Esophagus muscularis mucosa (tissue), 4 donors: Measurements from ENCODE around the gene AFF1. TPM values are rescaled to one million over a fixed set of nuclear protein-coding genes. Genes with fewer than 3 reads are reported as not detected.
A peak's percentile ranks its signal among the peaks of the same experiment; 100 is the strongest.

ENCODE experiments used
- DNase-seq: peaks from one replicate; pipeline ENCODE4 v3.0.0-alpha.2; 2017; ENCODE audit errors: extremely low spot score
- H3K27ac ChIP-seq, 4 donors: fragments of 200-600 bp; sonication (generic); replicated peaks in 1 of 4; 1 replicate in 3 of 4; 2 replicates in 1 of 4; pipeline ENCODE4 v1.5.1; 2016 to 2019; ENCODE audit warnings: mild to moderate bottlenecking in 1 of 4
- H3K27me3 ChIP-seq, 4 donors: fragments of 200-600 bp; sonication (generic); one replicate each; pipeline versions ENCODE4 v1.5.1 to v1.6.0; 2016 to 2019
- H3K36me3 ChIP-seq, 4 donors: fragments of 200-600 bp; sonication (generic); one replicate each; pipeline ENCODE4 v1.5.1; 2016 to 2019
- H3K4me1 ChIP-seq, 4 donors: fragments of 200-600 bp; sonication (generic); one replicate each; pipeline ENCODE4 v1.5.1; 2016 to 2019
- H3K4me3 ChIP-seq, 4 donors: fragments of 200-600 bp; sonication (generic); 1 replicate in 2 of 4; 2 replicates in 2 of 4; pipeline ENCODE4 v1.5.1; 2016 to 2019; ENCODE audit warnings: mild to moderate bottlenecking in 4 of 4, moderate library complexity in 1 of 4
- H3K9me3 ChIP-seq, 4 donors: fragments of 200-600 bp; sonication (generic); 1 replicate in 3 of 4; 2 replicates in 1 of 4; pipeline ENCODE4 v1.5.1; 2016 to 2019
- EP300 ChIP-seq: sonication (generic); formaldehyde crosslinking; IDR thresholded peaks from one replicate; pipeline ENCODE4 v1.6.1; 2017; ENCODE audit warnings: antibody characterized with exemption
- POLR2A ChIP-seq: fragments of 450-650 bp; IDR thresholded peaks from one replicate; pipeline ENCODE4 v1.6.1; 2017; ENCODE audit warnings: antibody characterized with exemption, moderate library complexity, mild to moderate bottlenecking, low read depth
- POLR2AphosphoS5 ChIP-seq, 2 donors: sonication (generic); formaldehyde crosslinking; IDR thresholded peaks; one replicate each; pipeline ENCODE4 v1.6.1; 2017; ENCODE audit warnings: antibody characterized with exemption in 2 of 2
- whole genome bisulfite sequencing: methylation state at CpG from one replicate; pipeline ENCODE4 v1.1.5; 2018; 5-methylcytosine and 5-hydroxymethylcytosine counted together
- intact Hi-C: fragments of 100-400 bp; cut with DNase I; formaldehyde crosslinking; loops from one replicate; pipeline ENCODE4 v1.15.1; 2023
- total RNA-seq, 4 donors: library from RNA; depleted of rRNA; stranded (reverse); fragments of >200 nt; gene quantifications; one replicate each; pipeline versions ENCODE4 v1.1.0 to v1.2.1, GENCODE V29; 2016
- TF ChIP-seq, protein P1 (sequence below), 3 experiments: fragments of 200-600 bp in 2 of 3; fragments of 450-650 bp in 1 of 3; sonication (generic) in 2 of 3; IDR thresholded peaks; one replicate each; pipeline ENCODE4 v1.5.1; 2017 to 2019; ENCODE audit warnings: antibody characterized with exemption in 3 of 3, mild to moderate bottlenecking in 2 of 3, moderate library complexity in 1 of 3

The AFF1 gene
- total RNA-seq, 4 donors from 2014 or later, result 53.6 to 85.2 (median 70.6) TPM

DNA sequence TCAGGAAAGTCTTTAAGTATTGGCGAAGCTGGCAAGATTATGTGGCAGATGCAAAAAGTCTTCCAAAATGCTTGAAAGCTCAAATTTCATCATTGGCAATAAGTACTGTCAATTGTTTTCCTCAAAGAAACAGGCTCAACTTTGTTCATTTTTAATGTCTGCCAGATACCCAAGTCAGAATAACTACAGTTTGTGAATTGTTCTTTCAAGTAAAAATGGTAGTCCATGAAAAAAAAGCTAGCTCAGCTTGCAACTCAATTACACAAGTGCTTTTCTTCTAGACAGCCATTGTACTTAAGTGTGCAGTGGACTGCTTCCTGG lies 70.5 kb downstream of the AFF1 start:
- TF ChIP-seq POLR2AphosphoS5 (IDR thresholded peaks at IDR 0.05) (no peak), POLR2A (no peak), EP300 (no peak)
- TF ChIP-seq, protein P1, sequence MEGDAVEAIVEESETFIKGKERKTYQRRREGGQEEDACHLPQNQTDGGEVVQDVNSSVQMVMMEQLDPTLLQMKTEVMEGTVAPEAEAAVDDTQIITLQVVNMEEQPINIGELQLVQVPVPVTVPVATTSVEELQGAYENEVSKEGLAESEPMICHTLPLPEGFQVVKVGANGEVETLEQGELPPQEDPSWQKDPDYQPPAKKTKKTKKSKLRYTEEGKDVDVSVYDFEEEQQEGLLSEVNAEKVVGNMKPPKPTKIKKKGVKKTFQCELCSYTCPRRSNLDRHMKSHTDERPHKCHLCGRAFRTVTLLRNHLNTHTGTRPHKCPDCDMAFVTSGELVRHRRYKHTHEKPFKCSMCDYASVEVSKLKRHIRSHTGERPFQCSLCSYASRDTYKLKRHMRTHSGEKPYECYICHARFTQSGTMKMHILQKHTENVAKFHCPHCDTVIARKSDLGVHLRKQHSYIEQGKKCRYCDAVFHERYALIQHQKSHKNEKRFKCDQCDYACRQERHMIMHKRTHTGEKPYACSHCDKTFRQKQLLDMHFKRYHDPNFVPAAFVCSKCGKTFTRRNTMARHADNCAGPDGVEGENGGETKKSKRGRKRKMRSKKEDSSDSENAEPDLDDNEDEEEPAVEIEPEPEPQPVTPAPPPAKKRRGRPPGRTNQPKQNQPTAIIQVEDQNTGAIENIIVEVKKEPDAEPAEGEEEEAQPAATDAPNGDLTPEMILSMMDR (IDR thresholded peaks at IDR 0.05), result no peak
- intact Hi-C loops, result loop anchor here (5.0 kb wide), 1 partner anchor 77 kb away; no protein-coding TSS in a partner anchor
- Histone ChIP-seq H3K27ac (peak overlapping the region; percentile 92 to 97 (median 94)), H3K36me3 (no peaks in the 10 kb centered on the region), H3K4me3 (peak overlapping the region; percentile 69 to 92 (median 77)), H3K27me3 (no peaks in the 10 kb centered on the region), H3K9me3 (no peaks in the 10 kb centered on the region), H3K4me1 (peaks cover 24 to 51% (median 40%) of the 10 kb centered on the region in 4 donors)
- no peak for DNase-seq
- 94% methylated on average over 1 of the region's 1 CpG for WGBS

DNA sequence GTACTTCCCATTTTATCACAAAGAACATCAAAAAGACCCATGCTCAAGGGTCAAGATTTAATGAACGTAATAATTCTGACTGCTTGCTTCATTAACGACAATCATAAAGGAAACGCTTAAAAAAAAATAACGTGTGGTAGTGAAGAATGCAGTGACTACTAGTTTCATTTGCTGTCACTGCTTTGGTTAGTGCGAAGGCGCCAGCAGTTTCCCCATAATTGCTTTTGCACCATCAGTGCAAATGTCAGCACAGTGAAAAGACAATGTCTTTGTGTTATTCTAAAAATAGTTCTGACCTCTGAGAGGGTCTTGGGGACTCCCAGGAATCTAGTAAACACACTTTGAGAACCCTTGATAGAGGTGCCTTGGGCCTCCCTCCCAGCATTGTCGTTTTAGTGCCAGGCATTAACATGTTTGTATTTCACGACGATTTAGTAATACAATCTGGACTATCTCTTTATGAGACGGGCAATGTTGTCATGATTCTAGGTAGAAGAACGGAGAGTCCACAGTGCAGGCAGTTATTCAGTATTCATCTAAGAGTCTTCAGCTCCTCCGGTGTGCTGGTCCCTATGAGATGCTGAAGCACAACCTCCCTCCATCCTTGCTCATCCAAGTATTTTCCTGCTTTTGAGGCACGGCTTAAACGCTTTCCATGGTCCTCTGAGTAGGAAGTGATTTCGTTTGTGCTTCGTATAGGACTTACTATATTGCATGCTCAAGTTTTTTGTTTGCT lies 71.0 kb downstream of the AFF1 start:
- TF ChIP-seq, protein P1 (IDR thresholded peaks at IDR 0.05), result no peak
- TF ChIP-seq POLR2A (no peak), POLR2AphosphoS5 (IDR thresholded peaks at IDR 0.05) (no peak), EP300 (no peak)
- peaks cover 29 to 53% (median 40%) of the 10 kb centered on the region in 4 donors for H3K4me1 ChIP-seq
- H3K36me3 ChIP-seq, result no peaks in the 10 kb centered on the region
- no peaks in the 10 kb centered on the region for H3K27me3 ChIP-seq
- whole genome bisulfite sequencing, result 18% methylated on average over 16 of the region's 16 CpGs
- DNase-seq, result no peak
- intact Hi-C loops, result loop anchor here (2.0 to 5.0 kb wide), 2 partner anchors 71 to 76 kb away; partner anchors contain the start of gene AFF1
- H3K4me3 ChIP-seq, result peak overlapping the region; percentile 69 to 92 (median 77)
- H3K27ac ChIP-seq, result peak overlapping the region; percentile 92 to 97 (median 94)
- no peaks in the 10 kb centered on the region for H3K9me3 ChIP-seq

DNA sequence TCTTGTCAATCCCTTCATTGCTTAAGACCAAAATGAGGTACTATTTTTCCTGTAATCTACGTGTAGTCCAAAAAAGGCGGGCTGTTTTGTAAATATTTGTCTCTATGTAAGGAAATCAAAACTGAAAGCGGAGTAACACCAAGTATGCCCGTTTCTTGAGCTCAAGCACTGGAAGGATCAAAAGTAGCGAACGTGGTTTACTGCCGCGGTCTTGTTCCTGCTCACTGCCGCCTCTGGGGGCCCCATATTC lies 71.5 kb downstream of the AFF1 start:
- TF ChIP-seq POLR2A, result no peak
- TF ChIP-seq POLR2AphosphoS5 (IDR thresholded peaks at IDR 0.05), result no peak
- TF ChIP-seq, protein P1 (IDR thresholded peaks at IDR 0.05), result peak in 2 of 3 experiments; percentile 8 to 46
- no peak for TF ChIP-seq EP300
- peak overlapping the region; percentile 69 to 92 (median 77) for H3K4me3 ChIP-seq
- peak overlapping the region; percentile 92 to 97 (median 94) for H3K27ac ChIP-seq
- 0% methylated on average over 9 of the region's 9 CpGs for WGBS
- H3K4me1 ChIP-seq, result peaks cover 34 to 53% (median 44%) of the 10 kb centered on the region in 4 donors
- no peaks in the 10 kb centered on the region for H3K9me3 ChIP-seq
- no peak for DNase-seq
- intact Hi-C loops, result loop anchor here (2.0 to 5.0 kb wide), 2 partner anchors 72 to 76 kb away; partner anchors contain the start of gene AFF1
- no peaks in the 10 kb centered on the region for H3K27me3 ChIP-seq
- no peaks in the 10 kb centered on the region for H3K36me3 ChIP-seq

DNA sequence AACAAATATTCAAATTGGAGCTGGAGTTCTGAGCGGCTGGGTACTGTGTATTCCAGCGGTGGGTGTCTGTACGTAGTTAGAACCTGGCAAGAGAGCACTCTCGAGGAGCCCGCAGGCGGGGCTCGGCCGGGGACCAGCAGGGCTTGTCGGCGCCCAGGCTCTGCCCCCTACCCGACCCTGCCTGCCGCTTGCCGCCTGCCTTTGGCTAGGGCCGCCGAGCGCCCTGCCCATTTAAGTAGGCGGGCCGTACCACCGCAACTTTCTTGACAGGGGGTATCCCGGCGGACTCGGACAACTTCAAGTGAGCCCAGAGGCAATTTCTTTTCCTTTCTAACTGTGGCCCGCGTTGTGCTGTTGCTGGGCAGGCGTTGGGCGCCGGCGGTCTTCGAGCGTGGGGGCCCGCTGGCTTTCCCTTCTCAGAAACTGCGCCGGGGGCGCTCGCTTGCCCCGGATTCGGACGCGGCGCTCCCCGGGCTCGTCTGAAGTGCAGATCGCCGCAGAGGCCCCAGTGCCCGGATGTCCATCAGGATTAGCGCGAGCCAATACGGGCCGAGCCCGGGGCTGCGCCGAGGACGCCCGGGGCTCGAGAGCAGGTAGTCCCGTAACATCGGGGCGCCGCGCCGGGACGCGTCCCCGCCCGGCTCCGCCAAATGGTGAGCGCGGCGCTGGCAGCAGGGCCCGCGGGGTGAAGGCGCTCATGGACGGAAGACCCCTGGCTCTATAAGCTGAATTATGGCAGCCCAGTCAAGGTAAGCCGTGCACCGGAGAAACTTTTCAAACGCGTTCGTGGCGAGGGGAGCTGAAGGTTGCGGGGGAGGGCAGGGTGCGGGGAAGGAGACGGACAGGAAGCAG lies 72.1 kb downstream of the AFF1 start:
- Histone ChIP-seq H3K27me3 (no peaks in the 10 kb centered on the region), H3K27ac (peak overlapping the region; percentile 92 to 97 (median 94)), H3K4me3 (peak overlapping the region; percentile 69 to 92 (median 77)), H3K36me3 (no peaks in the 10 kb centered on the region), H3K9me3 (no peaks in the 10 kb centered on the region), H3K4me1 (peaks cover 37 to 55% (median 49%) of the 10 kb centered on the region in 4 donors)
- peak; percentile 98 for DNase-seq
- intact Hi-C loops, result loop anchor here (2.0 to 5.0 kb wide), 2 partner anchors 72 to 75 kb away; partner anchors contain the start of gene AFF1
- WGBS, result under 1% methylated on average over 18 of the region's 82 CpGs
- TF ChIP-seq POLR2AphosphoS5 (IDR thresholded peaks at IDR 0.05) (peak; percentile 89 to 98), POLR2A (peak; percentile 96), EP300 (no peak)
- TF ChIP-seq, protein P1 (IDR thresholded peaks at IDR 0.05), result peak in 2 of 3 experiments; percentile 3 to 13
